Measurements from ENCODE around the gene CFAP54. TPM values are rescaled to one million over a fixed set of nuclear protein-coding genes. Genes with fewer than 3 reads are reported as not detected.
A peak's percentile ranks its signal among the peaks of the same experiment; 100 is the strongest.

The CFAP54 gene
- total and polyA plus RNA-seq, 2 of the 4 experiments (the other 2 are of a cell fraction): 0.18 to 0.41 TPM

GRCh38 chr12:96482086-96482485 lies 7.3 kb upstream of the CFAP54 start:
- no peak overlapping the region for H2BK120ac ChIP-seq (ENCODE audit: low read depth, low read length)
- no peak overlapping the region for H3K4me3 ChIP-seq (ENCODE audit: insufficient read depth, low read depth, low read length)
- BruUV-seq (replicated peaks): no TSS peak
- H3K36me3 ChIP-seq (ENCODE audit: control insufficient read depth, insufficient read depth, low read length): no peaks in the 10 kb centered on the region
- H3K9me3 ChIP-seq (ENCODE audit: control insufficient read depth, insufficient read depth, low read length): no peaks in the 10 kb centered on the region
- intact Hi-C loops (cut with micrococcal nuclease) (no loop called here), in situ Hi-C loops (cut with MboI; ENCODE audit: low sequenced_read_pairs) (no loop called here), dilution Hi-C loops (cut with HindIII; ENCODE audit: low sequenced_read_pairs, unreplicated experiment) (no loop called here)
- ChIA-PET POLR2A (ENCODE audit: unreplicated experiment) (no interaction called here), CTCF (no interaction called here)
- DNase-seq (no peak), ATAC-seq (ENCODE audit: low read depth) (no peak)
- no peak overlapping the region for H4K5ac ChIP-seq (ENCODE audit: low read depth, low read length)
- WGBS, 2 experiments (ENCODE audit: extremely low coverage in 2 of 2, insufficient read length in 1 of 2): no CpG with 5 or more reads among the region's 5 CpGs
- no peak overlapping the region for H3K18ac ChIP-seq (ENCODE audit: low read depth, low read length)
- H2AK5ac ChIP-seq (ENCODE audit: low read depth, low read length): peak overlapping the region; percentile 75; the same call in 1 of the 2 replicates
- H3K4ac ChIP-seq (ENCODE audit: low read depth, low read length): no peak overlapping the region; the same call in 1 of the 2 replicates
- H4K91ac ChIP-seq (ENCODE audit: insufficient read depth, low read depth, low read length): no peak overlapping the region
- TF ChIP-seq CHD1 (IDR thresholded peaks at IDR 0.05; ENCODE audit: low read depth, low read length) (no peak), BHLHE40 (IDR thresholded peaks at IDR 0.05; ENCODE audit: low read depth, low read length) (no peak)
- no peak overlapping the region for H2AK9ac ChIP-seq (replicated peaks; ENCODE audit: low read depth, low read length, poor library complexity)
- no peak overlapping the region for H2AFZ ChIP-seq (replicated peaks; ENCODE audit: low read length, poor library complexity)
- H3K27ac ChIP-seq (ENCODE audit: insufficient read depth, low read length): no peak overlapping the region
- H2BK15ac ChIP-seq (ENCODE audit: low read depth, low read length): no peak overlapping the region; the same call in 2 of the 3 replicates
- no peaks in the 10 kb centered on the region; a peak in 1 of 4 replicates for H3K79me1 ChIP-seq (ENCODE audit: low read depth in 1 of 2, low read length in 2 of 2)
- no peak overlapping the region for H3K14ac ChIP-seq (replicated peaks; ENCODE audit: low read depth, low read length)
- H3K23ac ChIP-seq (ENCODE audit: low read depth, low read length): no peak overlapping the region
- no peak overlapping the region for H2BK5ac ChIP-seq (ENCODE audit: low read depth, low read length, poor library complexity, severe bottlenecking)
- no peak overlapping the region for H3K4me2 ChIP-seq (ENCODE audit: low read depth, low read length)
- peaks cover 7% of the 10 kb centered on the region; the same call in 1 of the 2 replicates for H3K27me3 ChIP-seq (ENCODE audit: control insufficient read depth, insufficient read depth, low read length)
- H4K20me1 ChIP-seq (ENCODE audit: insufficient read depth, low read length): no peaks in the 10 kb centered on the region
- no peaks in the 10 kb centered on the region for H3K9me1 ChIP-seq (ENCODE audit: insufficient read depth, low read length)
- H3K4me1 ChIP-seq (ENCODE audit: control insufficient read depth, insufficient read depth, low read length): peaks cover 4% of the 10 kb centered on the region
- no peak overlapping the region for H2BK20ac ChIP-seq (ENCODE audit: low read depth, low read length)
- H4K8ac ChIP-seq (ENCODE audit: low read depth in 2 of 2, low read length in 2 of 2): no peak overlapping the region
- H3K56ac ChIP-seq (ENCODE audit: extremely low read depth, insufficient read depth, low read length): no peak overlapping the region; the same call in 1 of the 2 replicates
- no peak overlapping the region for H3K9ac ChIP-seq (ENCODE audit: low read depth, low read length)

Measured in IMR-90 (cell line).